IMR-90 (cell line): ENCODE data around the gene ZFYVE28.

Experiments
- BHLHE40 ChIP-seq: fragments of 150-350 bp; IDR thresholded peaks from 2 replicates; pipeline ENCODE4 v1.6.1; 2016; ENCODE audit warnings: mild to moderate bottlenecking, low read depth, low read length
- CEBPB ChIP-seq: IDR thresholded peaks from 2 replicates; pipeline ENCODE4 v1.6.1; 2012; ENCODE audit warnings: low read depth, low read length, improper control_type of control experiment
- CTCF ChIP-seq: conservative IDR thresholded peaks from 2 replicates; pipeline ENCODE4 v1.5.1; 2012; ENCODE audit warnings: mild to moderate bottlenecking, low read depth, low read length, improper control_type of control experiment
- FOS ChIP-seq: fragments of 150-350 bp; IDR thresholded peaks from 2 replicates; pipeline ENCODE4 v1.6.1; 2016; ENCODE audit warnings: low read depth, low read length
- MAFK ChIP-seq: IDR thresholded peaks from 2 replicates; pipeline ENCODE4 v1.6.1; 2012; ENCODE audit warnings: low read depth, low read length, improper control_type of control experiment
- MAZ ChIP-seq: IDR thresholded peaks from 2 replicates; pipeline ENCODE4 v1.6.1; 2012; ENCODE audit warnings: low read depth, mild to moderate bottlenecking, low read length, improper control_type of control experiment, moderate library complexity, borderline replicate concordance
- MXI1 ChIP-seq: IDR thresholded peaks from 2 replicates; pipeline ENCODE4 v1.6.1; 2012; ENCODE audit warnings: low read depth, mild to moderate bottlenecking, low read length, moderate library complexity, borderline replicate concordance
- NFE2L2 ChIP-seq: fragments of 150-350 bp; IDR thresholded peaks from 2 replicates; pipeline ENCODE4 v1.6.1; 2016; ENCODE audit warnings: low read depth, mild to moderate bottlenecking, low read length
- POLR2A ChIP-seq: IDR thresholded peaks from 2 replicates; pipeline ENCODE4 v1.6.1; 2012; ENCODE audit warnings: mild to moderate bottlenecking, low read depth, low read length
- RAD21 ChIP-seq: IDR thresholded peaks from 2 replicates; pipeline ENCODE4 v1.6.1; 2012; ENCODE audit warnings: low read length, improper control_type of control experiment
- RCOR1 ChIP-seq: IDR thresholded peaks from 2 replicates; pipeline ENCODE4 v1.6.1; 2012; ENCODE audit warnings: mild to moderate bottlenecking, low read length, improper control_type of control experiment; ENCODE audit not compliant: insufficient replicate concordance
- RFX5 ChIP-seq: IDR thresholded peaks from 2 replicates; pipeline ENCODE4 v1.8.0; 2012; ENCODE audit warnings: low read depth, mild to moderate bottlenecking, low read length, moderate library complexity
- SMC3 ChIP-seq: fragments of 150-350 bp; IDR thresholded peaks from 2 replicates; pipeline ENCODE4 v1.6.1; 2016; ENCODE audit warnings: low read depth, mild to moderate bottlenecking, antibody characterized with exemption, low read length, moderate library complexity
- USF2 ChIP-seq: fragments of 150-350 bp; IDR thresholded peaks from 2 replicates; pipeline ENCODE4 v1.6.1; 2017; ENCODE audit warnings: mild to moderate bottlenecking, antibody characterized with exemption, low read length, low read depth

- TF ChIP-seq CTCF: no peak
- TF ChIP-seq MXI1: no peak
- no peak for TF ChIP-seq MAFK
- TF ChIP-seq POLR2A: no peak
- TF ChIP-seq BHLHE40: no peak
- TF ChIP-seq MAZ: no peak
- no peak for TF ChIP-seq USF2
- no peak for TF ChIP-seq RAD21
- TF ChIP-seq NFE2L2: no peak
- no peak for TF ChIP-seq CEBPB
- TF ChIP-seq SMC3: no peak
- no peak for TF ChIP-seq RFX5
- no peak for TF ChIP-seq RCOR1
- no peak for TF ChIP-seq FOS
These were observed 20.7 kb downstream of the ZFYVE28 start for GRCh38 chr4:2397596-2398379.
